BLaER1 treated with 17β-estradiol and CSF1 and Interleukin-3, amounts not matched to agents 10 nM and 100 nM (cell line): Measurements from ENCODE around the gene PPID.

Experiments
- H3K27ac ChIP-seq, 11 experiments: shearing (Covaris generic); formaldehyde crosslinking; 2 replicates each; pipeline ENCODE4 v1.8.1; 2022
- H3K27me3 ChIP-seq, 11 experiments: shearing (Covaris generic); formaldehyde crosslinking; 2 replicates each; pipeline ENCODE4 v1.8.1; 2022
- H3K36me3 ChIP-seq, 11 experiments: shearing (Covaris generic); formaldehyde crosslinking; 2 replicates each; pipeline ENCODE4 v1.8.1; 2022
- H3K4me1 ChIP-seq, 10 experiments: shearing (Covaris generic); formaldehyde crosslinking; 2 replicates each; pipeline ENCODE4 v1.8.1; 2022
- H3K4me2 ChIP-seq, 11 experiments: shearing (Covaris generic); formaldehyde crosslinking; 2 replicates each; pipeline ENCODE4 v1.8.1; 2022
- H3K4me3 ChIP-seq, 10 experiments: shearing (Covaris generic); formaldehyde crosslinking; 2 replicates each; pipeline ENCODE4 v1.8.1; 2022
- H3K9ac ChIP-seq, 11 experiments: shearing (Covaris generic); formaldehyde crosslinking; 2 replicates each; pipeline ENCODE4 v1.8.1; 2022
- H3K9me3 ChIP-seq, 11 experiments: shearing (Covaris generic); formaldehyde crosslinking; replicated peaks in 1 of 11; 2 replicates each; pipeline ENCODE4 v1.8.1; 2022
- H4K20me1 ChIP-seq, 11 experiments: shearing (Covaris generic); formaldehyde crosslinking; 2 replicates each; pipeline ENCODE4 v1.8.1; 2022
- Cebpa-rat ChIP-seq, 11 experiments: shearing (Covaris generic); IDR thresholded peaks; 2 replicates each; pipeline ENCODE4 v1.8.1; 2022

PPID gene

DNA sequence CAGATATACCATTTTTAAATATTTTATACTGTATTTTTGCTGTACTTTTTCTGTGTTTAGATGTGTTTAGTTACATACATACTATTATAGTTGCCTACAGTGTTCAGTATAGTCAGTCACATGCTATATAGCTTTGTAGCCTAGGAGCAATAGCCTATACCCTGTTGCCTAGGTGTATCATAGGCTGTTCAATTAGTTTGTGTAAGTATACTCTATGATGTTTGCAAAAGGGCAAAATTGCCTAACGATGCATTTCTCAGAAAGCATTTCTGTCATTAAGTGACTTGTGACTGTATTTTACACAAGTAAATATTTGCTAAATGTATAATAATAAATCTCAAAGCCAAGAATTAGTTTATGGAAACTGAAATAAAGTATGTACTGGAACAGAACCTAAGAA lies 41.6 kb downstream of the PPID start:
- H3K4me2 ChIP-seq: no peak overlapping the region
- TF ChIP-seq Cebpa-rat (IDR thresholded peaks at IDR 0.05): no peak
- no peaks in the 10 kb centered on the region for H3K27me3 ChIP-seq
- no peaks in the 10 kb centered on the region for H3K4me1 ChIP-seq
- peaks cover 9 to 52% (median 31%) of the 10 kb centered on the region in 11 experiments; a peak in 19 of 22 replicates for H3K36me3 ChIP-seq
- no peak overlapping the region for H3K4me3 ChIP-seq
- H3K27ac ChIP-seq: no peak overlapping the region
- no peaks in the 10 kb centered on the region for H4K20me1 ChIP-seq
- H3K9ac ChIP-seq: no peak overlapping the region
- H3K9me3 ChIP-seq: no peaks in the 10 kb centered on the region

GRCh38 chr4:158678767-158679166 lies 44.4 kb downstream of the PPID start:
- Histone ChIP-seq H3K27me3 (no peaks in the 10 kb centered on the region), H3K4me2 (no peak overlapping the region), H3K9me3 (no peaks in the 10 kb centered on the region), H3K27ac (no peak overlapping the region), H3K9ac (no peak overlapping the region), H3K4me1 (peaks cover 0 to 1% (median 0%) of the 10 kb centered on the region in 10 experiments; a peak in 1 of 20 replicates), H3K4me3 (no peak overlapping the region), H3K36me3 (peaks cover 0 to 23% (median 13%) of the 10 kb centered on the region in 11 experiments; a peak in 12 of 22 replicates), H4K20me1 (no peaks in the 10 kb centered on the region)
- no peak for TF ChIP-seq Cebpa-rat (IDR thresholded peaks at IDR 0.05)

DNA sequence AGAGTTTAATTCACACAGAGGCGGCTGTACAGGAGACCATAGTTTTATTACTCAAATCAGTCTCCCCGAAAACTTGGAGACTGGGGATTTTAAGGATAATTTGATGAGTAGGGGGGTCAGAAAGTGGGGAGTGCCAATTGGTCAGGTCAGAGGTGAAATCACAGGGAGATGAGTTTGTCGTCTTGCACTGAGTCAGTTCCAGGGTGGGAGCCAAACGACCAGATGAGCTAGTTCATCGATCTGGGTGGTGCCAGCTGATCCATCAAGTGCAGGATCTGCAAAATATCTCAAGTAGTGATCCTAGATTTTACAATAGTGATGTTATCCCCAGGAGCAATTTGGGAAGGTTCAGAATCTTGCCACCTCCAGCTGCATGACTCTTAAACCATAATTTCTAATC lies 47.1 kb downstream of the PPID start:
- Histone ChIP-seq H3K9me3 (no peaks in the 10 kb centered on the region), H3K9ac (no peak overlapping the region), H3K36me3 (peaks cover 0 to 9% (median 0%) of the 10 kb centered on the region in 11 experiments; a peak in 7 of 22 replicates), H3K4me2 (no peak overlapping the region), H3K27me3 (no peaks in the 10 kb centered on the region), H4K20me1 (no peaks in the 10 kb centered on the region), H3K4me3 (no peak overlapping the region), H3K4me1 (peaks cover 6 to 12% (median 7%) of the 10 kb centered on the region in 10 experiments; a peak in 19 of 20 replicates), H3K27ac (no peak overlapping the region)
- no peak for TF ChIP-seq Cebpa-rat (IDR thresholded peaks at IDR 0.05)

GRCh38 chr4:158673633-158674032 lies 49.6 kb downstream of the PPID start:
- no peak for TF ChIP-seq Cebpa-rat (IDR thresholded peaks at IDR 0.05)
- peaks cover 0 to 22% (median 0%) of the 10 kb centered on the region in 11 experiments; a peak in 9 of 22 replicates for H4K20me1 ChIP-seq
- peaks cover 18 to 27% (median 25%) of the 10 kb centered on the region in 10 experiments for H3K4me1 ChIP-seq
- H3K4me3 ChIP-seq: no peak overlapping the region
- H3K9ac ChIP-seq: no peak overlapping the region
- H3K36me3 ChIP-seq: peaks cover 0 to 11% (median 1%) of the 10 kb centered on the region in 11 experiments; a peak in 4 of 22 replicates
- no peaks in the 10 kb centered on the region for H3K27me3 ChIP-seq
- H3K4me2 ChIP-seq: peak overlapping the region in 4 of 11 experiments; percentile 7 to 85 (median 50); a peak in 5 of 22 replicates
- no peaks in the 10 kb centered on the region for H3K9me3 ChIP-seq
- no peak overlapping the region for H3K27ac ChIP-seq

- peak; percentile 56 to 99 (median 91); a peak in 20 of 22 replicates for TF ChIP-seq Cebpa-rat (IDR thresholded peaks at IDR 0.05)
- no peaks in the 10 kb centered on the region for H3K27me3 ChIP-seq
- H3K27ac ChIP-seq: peak within 1 kb of the TSS; percentile 77 to 94 (median 90)
Observed at GRCh38 chr4:158671915-158672806, 51.0 kb downstream of the PPID start, which contains the start of gene ETFDH. Gene ETFDH, plus strand, starts transcription at chr4:158672296. Its CDS starts 161 bp downstream, at chr4:158672457.

GRCh38 chr4:158671665-158671914 lies 51.6 kb downstream of the PPID start, which contains the start of gene C4orf46:
Gene C4orf46, minus strand, starts transcription at chr4:158671887. Its CDS starts 86 bp downstream, at chr4:158671801.
- peaks cover 0 to 31% (median 9%) of the 10 kb centered on the region in 11 experiments; a peak in 14 of 22 replicates for H3K36me3 ChIP-seq
- peak within 1 kb of the TSS; percentile 84 to 98 (median 88) for H3K4me2 ChIP-seq
- H3K27me3 ChIP-seq: no peaks in the 10 kb centered on the region
- H3K9me3 ChIP-seq: no peaks in the 10 kb centered on the region
- H3K4me3 ChIP-seq: peak within 1 kb of the TSS; percentile 82 to 99 (median 92)
- TF ChIP-seq Cebpa-rat (IDR thresholded peaks at IDR 0.05): no peak
- peak within 1 kb of the TSS; percentile 83 to 95 (median 90) for H3K9ac ChIP-seq
- peak within 1 kb of the TSS; percentile 77 to 94 (median 90) for H3K27ac ChIP-seq
- peaks cover 0 to 33% (median 0%) of the 10 kb centered on the region in 11 experiments; a peak in 9 of 22 replicates for H4K20me1 ChIP-seq
- H3K4me1 ChIP-seq: peaks cover 18 to 27% (median 25%) of the 10 kb centered on the region in 10 experiments

More at GRCh38 chr4:158671915-158672806, 51.0 kb downstream of the PPID start, which contains the start of gene ETFDH:
- Histone ChIP-seq H3K4me2 (peak within 1 kb of the TSS; percentile 84 to 98 (median 88)), H4K20me1 (peaks cover 0 to 33% (median 0%) of the 10 kb centered on the region in 11 experiments; a peak in 9 of 22 replicates), H3K9ac (peak within 1 kb of the TSS; percentile 83 to 95 (median 90)), H3K4me3 (peak within 1 kb of the TSS; percentile 82 to 99 (median 92)), H3K36me3 (peaks cover 0 to 25% (median 5%) of the 10 kb centered on the region in 11 experiments; a peak in 7 of 22 replicates), H3K4me1 (peaks cover 18 to 27% (median 25%) of the 10 kb centered on the region in 10 experiments), H3K9me3 (no peaks in the 10 kb centered on the region)

GRCh38 chr4:158670975-158671664 lies 52.1 kb downstream of the PPID start:
- peak overlapping the region; percentile 81 to 98 (median 87) for H3K4me2 ChIP-seq

DNA sequence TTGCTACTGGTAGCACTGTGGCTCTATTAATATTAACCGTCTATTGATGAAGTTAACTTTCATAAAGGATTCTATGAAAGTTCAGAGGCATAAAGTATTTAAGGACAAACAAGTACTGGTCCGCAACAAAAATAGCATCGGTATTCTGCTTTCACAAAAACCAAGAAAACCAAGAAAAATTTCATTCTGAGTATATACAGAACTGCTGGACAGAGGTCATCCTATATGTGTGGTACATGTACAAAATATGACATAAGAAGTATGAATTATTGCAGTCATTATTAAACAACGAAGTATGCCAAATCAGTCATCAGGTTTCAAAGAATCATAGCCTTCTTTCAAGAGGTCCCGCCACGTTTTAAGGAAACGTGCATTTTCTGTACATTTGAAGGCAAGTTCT lies 53.9 kb downstream of the PPID start:
- TF ChIP-seq Cebpa-rat (IDR thresholded peaks at IDR 0.05): no peak
- Histone ChIP-seq H3K4me2 (peak overlapping the region in 8 of 11 experiments; percentile 27 to 98 (median 86); a peak in 12 of 22 replicates), H3K4me3 (no peak overlapping the region; a peak in 1 of 20 replicates), H3K36me3 (peaks cover 0 to 54% (median 30%) of the 10 kb centered on the region in 11 experiments; a peak in 20 of 22 replicates), H3K9me3 (peaks cover 0 to 12% (median 7%) of the 10 kb centered on the region in 11 experiments; a peak in 13 of 22 replicates), H3K9ac (no peak overlapping the region), H3K27me3 (no peaks in the 10 kb centered on the region), H4K20me1 (peaks cover 0 to 33% (median 0%) of the 10 kb centered on the region in 11 experiments; a peak in 9 of 22 replicates), H3K4me1 (peaks cover 18 to 32% (median 26%) of the 10 kb centered on the region in 10 experiments), H3K27ac (no peak overlapping the region)

More at GRCh38 chr4:158670975-158671664, 52.1 kb downstream of the PPID start:
- Histone ChIP-seq H3K27me3 (no peaks in the 10 kb centered on the region), H3K4me3 (peak overlapping the region; percentile 82 to 99 (median 92)), H4K20me1 (peaks cover 0 to 33% (median 0%) of the 10 kb centered on the region in 11 experiments; a peak in 9 of 22 replicates), H3K9ac (peak overlapping the region; percentile 83 to 95 (median 90)), H3K27ac (peak overlapping the region; percentile 77 to 94 (median 90); a peak in 21 of 22 replicates), H3K9me3 (no peaks in the 10 kb centered on the region), H3K36me3 (peaks cover 0 to 36% (median 14%) of the 10 kb centered on the region in 11 experiments; a peak in 18 of 22 replicates), H3K4me1 (peaks cover 18 to 27% (median 25%) of the 10 kb centered on the region in 10 experiments)
- TF ChIP-seq Cebpa-rat (IDR thresholded peaks at IDR 0.05): no peak
